OCI-LY7 (cell line): ENCODE measurements around the gene RNF13. TPM values are rescaled to one million over a fixed set of nuclear protein-coding genes. Genes with fewer than 3 reads are reported as not detected.

Experiments used
- BruUV-seq: library from RNA; stranded (reverse); fragments of 400-500 nt; replicated peaks from 2 replicates; lab custom pipeline; 2021; lab: Mats Ljungman, UMichigan
- CTCF ChIA-PET: fragments of 300-600 bp; sonication (Branson Sonifier 250); formaldehyde crosslinking; loops from one replicate; lab custom pipeline; 2022; ENCODE audit warnings: antibody characterized with exemption; ENCODE audit not compliant: unreplicated experiment; lab: Charles Lee
- POLR2A ChIA-PET: fragments of 300-600 bp; sonication (Branson Sonifier 250); formaldehyde crosslinking; loops from one replicate; lab custom pipeline; 2022; ENCODE audit warnings: antibody characterized with exemption; lab: Charles Lee
- DNase-seq: peaks from one replicate; pipeline ENCODE4 v3.0.0-alpha.2; 2015; ENCODE audit warnings: low spot score
- H2AFZ ChIP-seq: fragments of 200-600 bp; sonication (generic), shearing (Covaris generic); 2 replicates; pipeline ENCODE4 v1.6.1; 2014; ENCODE audit warnings: mild to moderate bottlenecking, antibody characterized with exemption, low read length, moderate library complexity
- H3K27ac ChIP-seq: fragments of 200-600 bp; sonication (generic); 2 replicates; pipeline ENCODE4 v1.5.1; 2014; ENCODE audit warnings: mixed run types, low read depth, mild to moderate bottlenecking, moderate library complexity, low read length, inconsistent platforms; ENCODE audit not compliant: poor library complexity, severe bottlenecking
- H3K36me3 ChIP-seq: fragments of 200-600 bp; sonication (generic); 2 replicates; pipeline ENCODE4 v1.6.1; 2014; ENCODE audit warnings: mild to moderate bottlenecking, antibody characterized with exemption, low read length, moderate library complexity, mixed read lengths; ENCODE audit not compliant: insufficient read depth
- H3K4me1 ChIP-seq: fragments of 200-600 bp; sonication (generic); 2 replicates; pipeline ENCODE4 v1.5.1; 2014; ENCODE audit warnings: mild to moderate bottlenecking, low read length; ENCODE audit not compliant: insufficient read depth, poor library complexity, severe bottlenecking
- H3K4me2 ChIP-seq: fragments of 200-600 bp; sonication (generic); 2 replicates; pipeline ENCODE4 v1.6.1; 2014; ENCODE audit warnings: mild to moderate bottlenecking, low read length
- H3K4me3 ChIP-seq: fragments of 200-600 bp; sonication (generic); 2 replicates; pipeline ENCODE4 v1.5.1; 2014; ENCODE audit warnings: mild to moderate bottlenecking, low read depth, low read length; ENCODE audit not compliant: poor library complexity, severe bottlenecking
- H3K79me2 ChIP-seq: fragments of 200-600 bp; sonication (generic); 2 replicates; pipeline ENCODE4 v1.6.1; 2016; ENCODE audit warnings: low read depth, mild to moderate bottlenecking, low read length, moderate library complexity, mixed read lengths; ENCODE audit not compliant: insufficient read depth
- H3K9me2 ChIP-seq: fragments of 200-600 bp; sonication (generic); 2 replicates; pipeline ENCODE4 v1.6.1; 2016; ENCODE audit warnings: mild to moderate bottlenecking, low read length, mixed read lengths; ENCODE audit not compliant: insufficient read depth
- H3K9me3 ChIP-seq: fragments of 200-600 bp; sonication (generic); 2 replicates; pipeline ENCODE4 v1.6.1; 2014; ENCODE audit warnings: mild to moderate bottlenecking, mixed run types, low read length, mixed read lengths
- H4K20me1 ChIP-seq: fragments of 200-600 bp; sonication (generic); 2 replicates; pipeline ENCODE4 v1.6.1; 2014; ENCODE audit warnings: mild to moderate bottlenecking, antibody characterized with exemption, low read length, moderate library complexity, mixed read lengths; ENCODE audit not compliant: insufficient read depth
- EZH2phosphoT487 ChIP-seq: fragments of 200-600 bp; sonication (generic); IDR thresholded peaks from 2 replicates; pipeline ENCODE4 v1.6.1; 2018; ENCODE audit warnings: low read depth, borderline replicate concordance, mild to moderate bottlenecking, mixed run types, antibody characterized with exemption, low read length, moderate library complexity, mixed read lengths
- intact Hi-C: fragments of 100-400 bp; cut with micrococcal nuclease; formaldehyde crosslinking; loops from one replicate; pipeline ENCODE4 v1.10.0; 2022; ENCODE audit not compliant: unreplicated experiment
- total RNA-seq, 2 experiments: library from RNA; depleted of rRNA in 1 of 2; stranded (reverse); fragments of >200 nt in 1 of 2; shearing (Covaris generic) in 1 of 2; gene quantifications; 2 replicates each; pipeline ENCODE4 v1.2.3, GENCODE V29; 2014 to 2022
- TF ChIP-seq, protein P1 (sequence below): fragments of 200-600 bp; sonication (generic); conservative IDR thresholded peaks from 2 replicates; pipeline ENCODE4 v1.5.1; 2014; ENCODE audit warnings: mild to moderate bottlenecking, antibody characterized with exemption, low read length, moderate library complexity, mixed read lengths

The RNF13 gene
- total RNA-seq, 2 experiments from 2014 or later, result 26.2 to 37.3 TPM

- no TSS peak for BruUV-seq
- CTCF ChIA-PET, result no interaction called here
- POLR2A ChIA-PET, result interaction anchor here (0.6 to 0.7 kb wide), 2 partner anchors 30 to 62 kb away, joined by 3 to 6 read pairs; no protein-coding TSS in a partner anchor
- H3K9me2 ChIP-seq, result no peaks in the 10 kb centered on the region
- no peaks in the 10 kb centered on the region for H4K20me1 ChIP-seq
- no peak for DNase-seq
- TF ChIP-seq, protein P1, sequence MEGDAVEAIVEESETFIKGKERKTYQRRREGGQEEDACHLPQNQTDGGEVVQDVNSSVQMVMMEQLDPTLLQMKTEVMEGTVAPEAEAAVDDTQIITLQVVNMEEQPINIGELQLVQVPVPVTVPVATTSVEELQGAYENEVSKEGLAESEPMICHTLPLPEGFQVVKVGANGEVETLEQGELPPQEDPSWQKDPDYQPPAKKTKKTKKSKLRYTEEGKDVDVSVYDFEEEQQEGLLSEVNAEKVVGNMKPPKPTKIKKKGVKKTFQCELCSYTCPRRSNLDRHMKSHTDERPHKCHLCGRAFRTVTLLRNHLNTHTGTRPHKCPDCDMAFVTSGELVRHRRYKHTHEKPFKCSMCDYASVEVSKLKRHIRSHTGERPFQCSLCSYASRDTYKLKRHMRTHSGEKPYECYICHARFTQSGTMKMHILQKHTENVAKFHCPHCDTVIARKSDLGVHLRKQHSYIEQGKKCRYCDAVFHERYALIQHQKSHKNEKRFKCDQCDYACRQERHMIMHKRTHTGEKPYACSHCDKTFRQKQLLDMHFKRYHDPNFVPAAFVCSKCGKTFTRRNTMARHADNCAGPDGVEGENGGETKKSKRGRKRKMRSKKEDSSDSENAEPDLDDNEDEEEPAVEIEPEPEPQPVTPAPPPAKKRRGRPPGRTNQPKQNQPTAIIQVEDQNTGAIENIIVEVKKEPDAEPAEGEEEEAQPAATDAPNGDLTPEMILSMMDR, result no peak
- no peak for TF ChIP-seq EZH2phosphoT487
- H2AFZ ChIP-seq, result no peak overlapping the region
- peaks cover 10% of the 10 kb centered on the region; the same call in 1 of the 2 replicates for H3K9me3 ChIP-seq
- H3K79me2 ChIP-seq, result no peaks in the 10 kb centered on the region
- no peak overlapping the region for H3K4me2 ChIP-seq
- H3K27ac ChIP-seq, result no peak overlapping the region
- H3K4me1 ChIP-seq, result no peaks in the 10 kb centered on the region
- H3K36me3 ChIP-seq, result peaks cover 18% of the 10 kb centered on the region
- intact Hi-C loops, result no loop called here
- H3K4me3 ChIP-seq, result no peak overlapping the region
Measured at GRCh38 chr3:149933008-149933407, 120.0 kb downstream of the RNF13 start.

- H2AFZ ChIP-seq, result no peak overlapping the region
- H3K4me1 ChIP-seq, result no peaks in the 10 kb centered on the region
- DNase-seq, result no peak
- no peak overlapping the region for H3K4me2 ChIP-seq
- H3K36me3 ChIP-seq, result peaks cover 14% of the 10 kb centered on the region
- intact Hi-C loops, result no loop called here
- CTCF ChIA-PET, result no interaction called here
- BruUV-seq, result no TSS peak
- TF ChIP-seq EZH2phosphoT487, result no peak
- TF ChIP-seq, protein P1, result no peak
- H3K9me2 ChIP-seq, result no peaks in the 10 kb centered on the region
- H3K9me3 ChIP-seq, result peaks cover 10% of the 10 kb centered on the region; the same call in 1 of the 2 replicates
- no peak overlapping the region for H3K27ac ChIP-seq
- no peaks in the 10 kb centered on the region for H4K20me1 ChIP-seq
- POLR2A ChIA-PET, result no interaction called here
- H3K4me3 ChIP-seq, result no peak overlapping the region
- H3K79me2 ChIP-seq, result no peaks in the 10 kb centered on the region
Measured at GRCh38 chr3:149933858-149934257, 120.8 kb downstream of the RNF13 start.

- Histone ChIP-seq H3K9me2 (no peaks in the 10 kb centered on the region), H3K27ac (no peak overlapping the region), H3K4me3 (no peak overlapping the region), H2AFZ (no peak overlapping the region), H3K9me3 (peaks cover 10% of the 10 kb centered on the region; the same call in 1 of the 2 replicates), H3K4me1 (no peaks in the 10 kb centered on the region), H3K4me2 (no peak overlapping the region), H3K79me2 (no peaks in the 10 kb centered on the region), H4K20me1 (no peaks in the 10 kb centered on the region), H3K36me3 (peaks cover 14% of the 10 kb centered on the region)
- intact Hi-C loops, result no loop called here
- DNase-seq, result no peak
- BruUV-seq, result no TSS peak
- ChIA-PET CTCF (no interaction called here), POLR2A (no interaction called here)
- no peak for TF ChIP-seq EZH2phosphoT487
- TF ChIP-seq, protein P1, result no peak
Measured at GRCh38 chr3:149934524-149934923, 121.5 kb downstream of the RNF13 start.
